Osteoblast (primary cell): ENCODE measurements around the gene HLF. TPM values are rescaled to one million over a fixed set of nuclear protein-coding genes. Genes with fewer than 3 reads are reported as not detected.

Source experiments
- DNase-seq: peaks from one replicate; pipeline ENCODE4 v3.0.0; 2011; ENCODE audit warnings: low spot score, mixed read lengths; ENCODE audit not compliant: insufficient read length; ENCODE audit errors: missing footprints
- H2AFZ ChIP-seq: 2 replicates; pipeline ENCODE4 v1.6.0; 2011; ENCODE audit warnings: mild to moderate bottlenecking, low read length
- H3K27ac ChIP-seq: 2 replicates; pipeline ENCODE4 v1.5.1; 2011; ENCODE audit warnings: mild to moderate bottlenecking, low read depth, low read length, moderate library complexity
- H3K27me3 ChIP-seq: 2 replicates; pipeline ENCODE4 v1.6.0; 2012; ENCODE audit warnings: mild to moderate bottlenecking, control low read depth, inconsistent platforms, low read length, moderate library complexity; ENCODE audit not compliant: insufficient read depth
- H3K36me3 ChIP-seq: 2 replicates; pipeline ENCODE4 v1.5.1; 2011; ENCODE audit warnings: mild to moderate bottlenecking, low read length, control low read depth, moderate library complexity; ENCODE audit not compliant: insufficient read depth
- H3K4me1 ChIP-seq: 2 replicates; pipeline ENCODE4 v1.5.1; 2011; ENCODE audit warnings: mild to moderate bottlenecking, low read length, control low read depth, moderate library complexity; ENCODE audit not compliant: insufficient read depth
- H3K4me2 ChIP-seq: 2 replicates; pipeline ENCODE4 v1.6.0; 2011; ENCODE audit warnings: mild to moderate bottlenecking, low read length; ENCODE audit not compliant: insufficient read depth
- H3K4me3 ChIP-seq: fragments of 200-600 bp; sonication (generic); 3 replicates; pipeline ENCODE4 v1.5.1; 2012; ENCODE audit warnings: mild to moderate bottlenecking, low read length, inconsistent platforms; ENCODE audit not compliant: insufficient read depth
- H3K79me2 ChIP-seq: 2 replicates; pipeline ENCODE4 v1.6.0; 2012; ENCODE audit warnings: mild to moderate bottlenecking, low read length, control low read depth, inconsistent platforms; ENCODE audit not compliant: insufficient read depth
- H3K9me3 ChIP-seq: 2 replicates; pipeline ENCODE4 v1.5.1; 2011; ENCODE audit warnings: low read depth, low read length, control low read depth
- H4K20me1 ChIP-seq: 2 replicates; pipeline ENCODE4 v1.6.0; 2012; ENCODE audit warnings: mild to moderate bottlenecking, low read length, control low read depth; ENCODE audit not compliant: insufficient read depth
- CTCF ChIP-seq: IDR thresholded peaks from 2 replicates; pipeline ENCODE4 v1.5.1; 2011; ENCODE audit warnings: mild to moderate bottlenecking, low read depth, low read length, moderate library complexity; ENCODE audit errors: extremely low read depth
- total RNA-seq: library from RNA; depleted of rRNA; stranded (reverse); fragments of >200 nt; gene quantifications from 2 replicates; pipeline ENCODE4 v1.2.3, GENCODE V29; 2012

Gene HLF
- total RNA-seq, 1 donor = under 0.01 TPM

- no peak for TF ChIP-seq CTCF
- Histone ChIP-seq H2AFZ (no peak overlapping the region), H3K36me3 (no peaks in the 10 kb centered on the region), H3K27ac (no peak overlapping the region), H4K20me1 (no peaks in the 10 kb centered on the region), H3K4me2 (no peak overlapping the region), H3K79me2 (no peaks in the 10 kb centered on the region), H3K9me3 (no peaks in the 10 kb centered on the region), H3K27me3 (no peaks in the 10 kb centered on the region), H3K4me3 (no peak overlapping the region), H3K4me1 (no peaks in the 10 kb centered on the region)
- DNase-seq = no peak
Measured at GRCh38 chr17:55219934-55220333, 44.8 kb upstream of the HLF start.

GRCh38 chr17:55223524-55223923, 41.2 kb upstream of the HLF start:
- H3K27me3 ChIP-seq = no peaks in the 10 kb centered on the region
- H3K36me3 ChIP-seq = no peaks in the 10 kb centered on the region
- no peaks in the 10 kb centered on the region for H3K79me2 ChIP-seq
- H3K4me2 ChIP-seq = no peak overlapping the region
- no peak overlapping the region for H3K27ac ChIP-seq
- no peak overlapping the region for H3K4me3 ChIP-seq
- H2AFZ ChIP-seq = no peak overlapping the region
- TF ChIP-seq CTCF = no peak
- no peak for DNase-seq
- H3K9me3 ChIP-seq = no peaks in the 10 kb centered on the region
- H3K4me1 ChIP-seq = no peaks in the 10 kb centered on the region
- H4K20me1 ChIP-seq = no peaks in the 10 kb centered on the region

GRCh38 chr17:55224746-55225145, 40.0 kb upstream of the HLF start:
- no peak overlapping the region for H2AFZ ChIP-seq
- H3K36me3 ChIP-seq = no peaks in the 10 kb centered on the region
- no peaks in the 10 kb centered on the region for H3K27me3 ChIP-seq
- no peaks in the 10 kb centered on the region for H3K79me2 ChIP-seq
- no peaks in the 10 kb centered on the region for H3K9me3 ChIP-seq
- H3K4me3 ChIP-seq = no peak overlapping the region
- H3K4me2 ChIP-seq = no peak overlapping the region
- H3K27ac ChIP-seq = no peak overlapping the region
- TF ChIP-seq CTCF = no peak
- H4K20me1 ChIP-seq = no peaks in the 10 kb centered on the region
- DNase-seq = no peak
- no peaks in the 10 kb centered on the region for H3K4me1 ChIP-seq

- TF ChIP-seq CTCF = no peak
- H2AFZ ChIP-seq = no peak overlapping the region
- no peaks in the 10 kb centered on the region for H4K20me1 ChIP-seq
- no peaks in the 10 kb centered on the region for H3K27me3 ChIP-seq
- H3K27ac ChIP-seq = no peak overlapping the region
- H3K4me1 ChIP-seq = no peaks in the 10 kb centered on the region
- H3K9me3 ChIP-seq = no peaks in the 10 kb centered on the region
- H3K79me2 ChIP-seq = no peaks in the 10 kb centered on the region
- H3K36me3 ChIP-seq = no peaks in the 10 kb centered on the region
- H3K4me3 ChIP-seq = no peak overlapping the region
- no peak for DNase-seq
- no peak overlapping the region for H3K4me2 ChIP-seq
Measured at GRCh38 chr17:55225237-55225636, 39.5 kb upstream of the HLF start.
